Stomach (tissue), 9 donors: ENCODE data around the gene ZNF827. TPM values are rescaled to one million over a fixed set of nuclear protein-coding genes. Genes with fewer than 3 reads are reported as not detected.
A peak's percentile ranks its signal among the peaks of the same experiment; 100 is the strongest.

ENCODE experiments used
- DNase-seq, 2 donors: peaks; one replicate each; pipeline versions ENCODE4 v3.0.0 to v3.0.0-alpha.2; 2013 to 2019
- H3K27ac ChIP-seq, 5 donors: fragments of 200-600 bp in 4 of 5; sonication (generic) in 4 of 5; one replicate each; pipeline ENCODE4 v1.5.1; 2013 to 2019; ENCODE audit warnings: mild to moderate bottlenecking in 1 of 5, moderate library complexity in 1 of 5
- H3K27me3 ChIP-seq, 3 donors: fragments of 200-600 bp; sonication (generic); one replicate each; pipeline ENCODE4 v1.5.1; 2017 to 2019; ENCODE audit warnings: mixed run types in 1 of 3
- H3K36me3 ChIP-seq, 4 donors: fragments of 200-600 bp; sonication (generic); 1 replicate in 3 of 4; 2 replicates in 1 of 4; pipeline ENCODE4 v1.5.1; 2016 to 2019
- H3K4me1 ChIP-seq, 4 donors: fragments of 200-600 bp; sonication (generic); one replicate each; pipeline ENCODE4 v1.5.1; 2016 to 2019
- H3K4me3 ChIP-seq, 4 donors: fragments of 200-600 bp; sonication (generic) in 3 of 4; one replicate each; pipeline ENCODE4 v1.5.1; 2016 to 2019; ENCODE audit warnings: mild to moderate bottlenecking in 1 of 4
- H3K9me3 ChIP-seq, 4 donors: fragments of 200-600 bp; sonication (generic); one replicate each; pipeline ENCODE4 v1.5.1; 2016 to 2019
- EP300 ChIP-seq: sonication (generic); formaldehyde crosslinking; IDR thresholded peaks from one replicate; pipeline ENCODE4 v1.6.1; 2017; ENCODE audit warnings: antibody characterized with exemption
- POLR2A ChIP-seq, 4 donors: fragments of 450-650 bp; IDR thresholded peaks; one replicate each; pipeline ENCODE4 v1.6.1; 2016; ENCODE audit warnings: antibody characterized with exemption in 4 of 4, control low read depth in 2 of 4, mild to moderate bottlenecking in 1 of 4, moderate library complexity in 1 of 4
- POLR2AphosphoS5 ChIP-seq, 3 donors: sonication (generic); formaldehyde crosslinking; IDR thresholded peaks; one replicate each; pipeline ENCODE4 v1.6.1; 2016; ENCODE audit warnings: antibody characterized with exemption in 3 of 3
- WGBS, 5 donors: extraction: QIAGEN DNeasy Blood & Tissue Kit in 3 of 5; methylation state at CpG; one replicate each; pipeline versions ENCODE4 v1.1.5 to v1.1.7; 2013 to 2018; 5-methylcytosine and 5-hydroxymethylcytosine counted together
- intact Hi-C: fragments of 100-400 bp; cut with DNase I; formaldehyde crosslinking; loops from one replicate; pipeline ENCODE4 v1.15.1; 2023; ENCODE audit warnings: low total_unique reads
- polyA plus RNA-seq, 3 donors: library from polyadenylated mRNA; stranded (reverse); fragments of 200-250 nt; gene quantifications; one replicate each; pipeline ENCODE4 v1.2.3, GENCODE V29; 2013
- total RNA-seq, 5 donors: library from RNA; depleted of rRNA; stranded (reverse); fragments of >200 nt; gene quantifications; one replicate each; pipeline versions ENCODE4 v1.1.0 to v1.2.3, GENCODE V29; 2014 to 2016
- TF ChIP-seq, protein P1 (sequence below), 7 experiments: fragments of 450-650 bp in 4 of 7; fragments of 200-600 bp in 3 of 7; sonication (generic) in 3 of 7; IDR thresholded peaks; one replicate each; pipeline ENCODE4 v1.5.1; 2016 to 2019; ENCODE audit warnings: antibody characterized with exemption in 7 of 7, control low read depth in 2 of 7, mild to moderate bottlenecking in 1 of 7
- donor health status: healthy with polysubstance abuse.
- donor health status: Bipolar disorder and iron deficiency.
- donor health status: healthy.

ZNF827 gene
- total and polyA plus RNA-seq, 8 donors = 1.7 to 109 (median 13.5) TPM

DNA sequence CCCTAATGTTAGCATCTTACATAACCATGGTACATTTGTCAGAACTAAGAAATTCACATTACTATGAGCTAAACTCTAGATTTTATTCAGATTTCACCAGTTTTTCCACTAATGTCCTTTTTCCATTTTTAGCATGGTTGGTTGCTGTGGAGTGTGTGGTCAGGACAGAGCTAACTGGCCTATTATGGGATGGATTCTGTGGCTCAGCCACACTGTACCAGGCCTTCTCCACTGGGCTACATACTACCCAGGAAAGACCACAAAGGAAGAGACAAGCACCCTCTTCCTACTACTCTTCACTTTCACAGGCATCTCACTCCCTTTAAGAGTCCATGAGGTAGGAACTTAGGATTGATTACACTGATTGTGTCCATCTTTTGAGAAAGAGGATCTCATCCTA lies 67.4 kb downstream of the ZNF827 start:
- TF ChIP-seq POLR2A (IDR thresholded peaks at IDR 0.05) = no peak

DNA sequence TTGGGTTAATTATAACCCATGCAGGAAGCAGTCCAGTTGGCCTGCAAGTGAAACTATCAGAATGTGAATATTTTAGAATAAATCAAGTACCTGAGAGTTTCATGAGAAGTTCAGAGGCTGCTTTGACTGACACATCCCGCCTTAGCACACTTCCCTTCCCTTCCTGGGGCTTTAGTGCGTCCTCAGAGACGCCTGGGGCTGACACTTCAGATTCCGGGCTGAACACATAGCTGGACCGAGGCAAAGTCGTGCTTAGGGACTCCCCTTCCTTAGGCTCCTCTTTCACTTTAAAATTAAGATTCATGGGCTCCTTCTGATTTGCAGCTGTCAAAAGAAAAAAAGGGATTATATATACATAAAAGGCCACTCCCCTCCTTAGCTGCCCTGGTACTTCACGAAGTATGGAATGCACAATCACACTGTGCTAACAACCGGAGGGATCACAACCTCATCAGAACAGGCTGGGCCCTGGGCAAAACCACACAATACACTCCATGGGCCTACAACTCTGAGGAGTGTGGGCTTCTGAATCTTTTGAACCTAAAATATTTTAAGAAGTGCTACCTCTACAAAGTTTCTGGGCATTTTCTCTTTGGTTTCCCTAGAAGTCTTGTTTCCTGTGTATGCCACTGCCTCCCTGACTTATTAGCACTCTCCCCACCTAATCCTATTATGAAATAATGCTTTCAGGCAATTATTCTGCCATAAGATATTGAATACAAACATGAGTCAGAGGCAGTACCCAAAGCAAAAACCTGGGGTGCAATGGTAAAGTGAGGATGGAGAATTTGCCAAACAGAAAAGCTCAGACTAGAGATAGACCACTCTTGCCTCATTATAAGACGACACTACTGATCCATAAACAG lies 68.2 kb downstream of the ZNF827 start:
- Histone ChIP-seq H3K27ac (peak overlapping the region in 1 of 5 donors; percentile 35), H3K4me3 (no peak overlapping the region), H3K4me1 (peaks cover 0 to 31% (median 4%) of the 10 kb centered on the region in 4 donors), H3K27me3 (no peaks in the 10 kb centered on the region), H3K36me3 (peaks cover 0 to 6% (median 2%) of the 10 kb centered on the region in 4 donors), H3K9me3 (no peaks in the 10 kb centered on the region)
- no peak for DNase-seq
- WGBS, 5 donors = 53 to 79% (median 66%) methylated on average over 9 of the region's 9 CpGs
- TF ChIP-seq EP300 = no peak
- TF ChIP-seq, protein P1, sequence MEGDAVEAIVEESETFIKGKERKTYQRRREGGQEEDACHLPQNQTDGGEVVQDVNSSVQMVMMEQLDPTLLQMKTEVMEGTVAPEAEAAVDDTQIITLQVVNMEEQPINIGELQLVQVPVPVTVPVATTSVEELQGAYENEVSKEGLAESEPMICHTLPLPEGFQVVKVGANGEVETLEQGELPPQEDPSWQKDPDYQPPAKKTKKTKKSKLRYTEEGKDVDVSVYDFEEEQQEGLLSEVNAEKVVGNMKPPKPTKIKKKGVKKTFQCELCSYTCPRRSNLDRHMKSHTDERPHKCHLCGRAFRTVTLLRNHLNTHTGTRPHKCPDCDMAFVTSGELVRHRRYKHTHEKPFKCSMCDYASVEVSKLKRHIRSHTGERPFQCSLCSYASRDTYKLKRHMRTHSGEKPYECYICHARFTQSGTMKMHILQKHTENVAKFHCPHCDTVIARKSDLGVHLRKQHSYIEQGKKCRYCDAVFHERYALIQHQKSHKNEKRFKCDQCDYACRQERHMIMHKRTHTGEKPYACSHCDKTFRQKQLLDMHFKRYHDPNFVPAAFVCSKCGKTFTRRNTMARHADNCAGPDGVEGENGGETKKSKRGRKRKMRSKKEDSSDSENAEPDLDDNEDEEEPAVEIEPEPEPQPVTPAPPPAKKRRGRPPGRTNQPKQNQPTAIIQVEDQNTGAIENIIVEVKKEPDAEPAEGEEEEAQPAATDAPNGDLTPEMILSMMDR (IDR thresholded peaks at IDR 0.05) = no peak
- no peak for TF ChIP-seq POLR2AphosphoS5 (IDR thresholded peaks at IDR 0.05)
- no peak for TF ChIP-seq POLR2A (IDR thresholded peaks at IDR 0.05)
- intact Hi-C loops = no loop called here

More for the DNA sequence above, 67.4 kb downstream of the ZNF827 start:
- Histone ChIP-seq H3K36me3 (peaks cover 0 to 6% (median 2%) of the 10 kb centered on the region in 4 donors), H3K27me3 (no peaks in the 10 kb centered on the region), H3K4me3 (no peak overlapping the region), H3K27ac (no peak overlapping the region), H3K4me1 (peaks cover 0 to 31% (median 4%) of the 10 kb centered on the region in 4 donors), H3K9me3 (no peaks in the 10 kb centered on the region)
- no peak for DNase-seq
- intact Hi-C loops = no loop called here

GRCh38 chr4:145868637-145869409 lies 69.8 kb downstream of the ZNF827 start:
- Histone ChIP-seq H3K9me3 (no peaks in the 10 kb centered on the region), H3K27me3 (no peaks in the 10 kb centered on the region), H3K27ac (no peak overlapping the region), H3K4me3 (no peak overlapping the region), H3K4me1 (peaks cover 0 to 31% (median 4%) of the 10 kb centered on the region in 4 donors), H3K36me3 (peaks cover 0 to 6% (median 2%) of the 10 kb centered on the region in 4 donors)
- DNase-seq = no peak
- TF ChIP-seq POLR2A (IDR thresholded peaks at IDR 0.05) (no peak), EP300 (no peak), POLR2AphosphoS5 (IDR thresholded peaks at IDR 0.05) (no peak)
- TF ChIP-seq, protein P1 (IDR thresholded peaks at IDR 0.05) = no peak
- intact Hi-C loops = no loop called here
- 17 to 39% (median 32%) methylated on average over 1 of the region's 1 CpG for WGBS, 5 donors

DNA sequence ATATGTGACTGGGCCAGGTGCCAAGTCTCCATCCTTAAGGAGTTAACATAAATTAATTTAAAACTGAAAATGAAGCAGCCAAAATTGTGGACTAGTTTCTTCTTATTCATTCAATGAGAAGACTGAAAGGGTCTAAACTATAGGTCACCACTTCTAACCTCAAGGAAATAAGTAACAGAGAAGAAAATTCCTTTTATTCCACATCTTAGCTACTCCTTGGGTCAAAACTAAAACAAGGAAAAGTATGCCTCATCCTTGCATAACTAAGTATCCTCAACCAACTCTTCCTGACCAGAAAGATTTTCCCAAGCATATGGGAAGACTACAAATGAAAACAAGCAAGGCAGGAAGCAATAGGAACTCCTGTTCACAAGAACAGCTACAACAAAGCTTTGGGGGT lies 71.2 kb downstream of the ZNF827 start:
- Histone ChIP-seq H3K4me1 (peaks cover 0 to 31% (median 4%) of the 10 kb centered on the region in 4 donors), H3K36me3 (peaks cover 0 to 4% (median 2%) of the 10 kb centered on the region in 4 donors), H3K9me3 (no peaks in the 10 kb centered on the region), H3K4me3 (no peak overlapping the region), H3K27me3 (no peaks in the 10 kb centered on the region), H3K27ac (no peak overlapping the region)
- no peak for TF ChIP-seq POLR2A (IDR thresholded peaks at IDR 0.05)
- TF ChIP-seq POLR2AphosphoS5 (IDR thresholded peaks at IDR 0.05) = no peak
- TF ChIP-seq, protein P1 (IDR thresholded peaks at IDR 0.05) = no peak
- no peak for DNase-seq
- intact Hi-C loops = no loop called here
